H1 (cell line): ENCODE data around the gene PRKAG3. TPM values are rescaled to one million over a fixed set of nuclear protein-coding genes. Genes with fewer than 3 reads are reported as not detected.

Experiments used
- ASH2L ChIP-seq: fragments of 200-600, 300-600 bp; sonication (generic); IDR thresholded peaks from one replicate; pipeline ENCODE4 v1.7.1; 2017; ENCODE audit warnings: low read length
- CBX5 ChIP-seq: fragments of 300-800, 300-1000 bp; sonication (generic); IDR thresholded peaks from 2 replicates; pipeline ENCODE4 v1.7.1; 2016; ENCODE audit warnings: antibody characterized with exemption, low read length, low read depth
- FOSL1 ChIP-seq: IDR thresholded peaks from 2 replicates; pipeline ENCODE4 v1.6.1; 2011; ENCODE audit warnings: mild to moderate bottlenecking, low read depth, low read length, moderate library complexity; ENCODE audit not compliant: insufficient read depth
- GTF2F1 ChIP-seq: IDR thresholded peaks from 2 replicates; pipeline ENCODE4 v1.6.1; 2012; ENCODE audit warnings: low read depth, low read length, improper control_type of control experiment, borderline replicate concordance
- polyA plus RNA-seq, 7 experiments: library from polyadenylated mRNA; depleted of rRNA in 3 of 7; stranded (reverse) in 5 of 7; unstranded in 2 of 7; fragments of >200 nt in 5 of 7; fragments of 200-250 nt in 2 of 7; gene quantifications; 1 replicate in 5 of 7; 2 replicates in 1 of 7; 4 replicates in 1 of 7; pipeline versions ENCODE4 v1.2.1 to v1.2.3, GENCODE V29; 2011 to 2013; ENCODE audit warnings: missing spikeins in 2 of 7, mixed read lengths in 2 of 7
- total RNA-seq: library from RNA; stranded (reverse); fragmentation: NEBNext Ultra II Directional; extraction: Animal tissue kit (Norgen Biotek cat#: 25700); gene quantifications from 2 replicates; pipeline ENCODE4 v1.2.1, GENCODE V29; 2021

The PRKAG3 gene
- total and polyA plus RNA-seq, 2 of the 8 experiments (the other 6 are each of a cell fraction or from before 2014, with no cell fraction given), result not detected

GRCh38 chr2:218839430-218839829, 7.8 kb upstream of the PRKAG3 start (continued):
- TF ChIP-seq ASH2L (no peak), GTF2F1 (no peak), FOSL1 (no peak), CBX5 (no peak)
